GM12878 (cell line): Measurements from ENCODE around the gene FNDC3B. TPM values are rescaled to one million over a fixed set of nuclear protein-coding genes. Genes with fewer than 3 reads are reported as not detected.

Experiments used
- ATAC-seq: fragments of 200-7000 bp; cut with Tn5 transposase; 3 replicates; pipeline ENCODE4 v1.9.1; 2020; ENCODE audit warnings: mild to moderate bottlenecking, moderate library complexity
- BruUV-seq: library from RNA; stranded (reverse); fragments of 400-500 nt; replicated peaks from 2 replicates; lab custom pipeline; 2021; lab: Mats Ljungman, UMichigan
- CTCF ChIA-PET: fragments of 300-600 bp; sonication (Branson Sonifier 250); formaldehyde crosslinking; extraction: SDS; loops from one replicate; lab custom pipeline; 2021; ENCODE audit warnings: inconsistent platforms; lab: Yijun Ruan, JAX
- POLR2A ChIA-PET: fragments of 350-600 bp; formaldehyde crosslinking; extraction: SDS; loops from one replicate; lab custom pipeline; 2021; ENCODE audit warnings: inconsistent platforms; lab: Charles Lee
- RAD21 ChIA-PET: fragments of 300-600 bp; sonication (Branson Sonifier 250); formaldehyde crosslinking; loops from one replicate; lab custom pipeline; 2023; ENCODE audit warnings: antibody characterized with exemption; ENCODE audit not compliant: unreplicated experiment; lab: Charles Lee
- SMC1A ChIA-PET: fragments of 300-600 bp; sonication (Branson Sonifier 250); formaldehyde crosslinking; loops from one replicate; lab custom pipeline; 2023; ENCODE audit not compliant: unreplicated experiment, uncharacterized antibody; lab: Charles Lee
- DNase-seq: peaks from one replicate; pipeline ENCODE4 v3.0.0-alpha.2; 2011; ENCODE audit warnings: low read depth, low spot score
- FAIRE-seq: peaks from 3 replicates; lab custom pipeline; 2011; peaks lifted over from hg19 to GRCh38; lab: Jason Lieb, UNC
- H2AFZ ChIP-seq: 2 replicates; pipeline ENCODE4 v1.6.0; 2011; ENCODE audit warnings: low read depth, low read length, control low read depth; ENCODE audit not compliant: control insufficient read depth
- H3K27ac ChIP-seq: 2 replicates; pipeline ENCODE4 v1.5.1; 2011; ENCODE audit warnings: control low read depth; ENCODE audit not compliant: control insufficient read depth, insufficient read depth
- H3K27me3 ChIP-seq, 2 experiments: replicated peaks in 1 of 2; 2 replicates each; pipeline versions ENCODE4 v1.6.0 to v1.6.1; 2011; ENCODE audit warnings: low read length in 1 of 2; ENCODE audit not compliant: control insufficient read depth in 2 of 2, insufficient read depth in 2 of 2
- H3K36me3 ChIP-seq, 2 experiments: 2 replicates each; pipeline ENCODE4 v1.5.1; 2011; ENCODE audit warnings: low read length in 1 of 2; ENCODE audit not compliant: control insufficient read depth in 2 of 2, insufficient read depth in 2 of 2
- H3K4me1 ChIP-seq: 2 replicates; pipeline ENCODE4 v1.6.1; 2011; ENCODE audit warnings: mild to moderate bottlenecking, low read length, moderate library complexity, mixed read lengths; ENCODE audit not compliant: control insufficient read depth, insufficient read depth
- H3K4me2 ChIP-seq: 2 replicates; pipeline ENCODE4 v1.6.0; 2011; ENCODE audit warnings: control low read depth; ENCODE audit not compliant: control insufficient read depth, insufficient read depth
- H3K4me3 ChIP-seq: fragments of 200-600 bp; sonication (generic); 2 replicates; pipeline ENCODE4 v1.5.1; 2016
- H3K79me2 ChIP-seq: 2 replicates; pipeline ENCODE4 v1.6.0; 2011; ENCODE audit warnings: low read length; ENCODE audit not compliant: control insufficient read depth, insufficient read depth
- H3K9ac ChIP-seq: 2 replicates; pipeline ENCODE4 v1.8.0; 2011; ENCODE audit warnings: low read length, control low read depth, mixed read lengths; ENCODE audit not compliant: control insufficient read depth, insufficient read depth
- H3K9me3 ChIP-seq: replicated peaks from 3 replicates; pipeline ENCODE4 v1.5.1; 2011; ENCODE audit warnings: mild to moderate bottlenecking, low read length; ENCODE audit not compliant: control insufficient read depth, insufficient read depth
- H4K20me1 ChIP-seq: 2 replicates; pipeline ENCODE4 v1.6.0; 2011; ENCODE audit not compliant: control insufficient read depth, insufficient read depth
- WRNIP1 ChIP-seq: IDR thresholded peaks from 2 replicates; pipeline ENCODE4 v1.6.1; 2011; ENCODE audit warnings: low read depth, low read length, improper control_type of control experiment, borderline replicate concordance
- WGBS: methylation state at CpG from one replicate; pipeline ENCODE4 v1.1.6; 2016; ENCODE audit warnings: low lambda C conversion rate; ENCODE audit not compliant: insufficient replicate concordance, insufficient coverage; ENCODE audit errors: missing lambda C conversion rate; 5-methylcytosine and 5-hydroxymethylcytosine counted together
- in situ Hi-C: fragments of 300-500 bp; cut with MboI; formaldehyde crosslinking; loops from 9 replicates; pipeline ENCODE4 v1.14.3; 2018; ENCODE audit warnings: mixed read lengths
- intact Hi-C: fragments of 100-400 bp; cut with micrococcal nuclease; formaldehyde crosslinking; loops from one replicate; pipeline ENCODE4 v1.14.2; 2022; ENCODE audit not compliant: unreplicated experiment
- polyA plus RNA-seq, 11 experiments: library from polyadenylated mRNA; depleted of rRNA in 4 of 11; unstranded in 6 of 11; stranded (reverse) in 5 of 11; fragments of >200 nt; fragmentation: Nextera tagmentation in 4 of 11; fragmentation: Illumina TruSeq in 1 of 11; extraction: Ambion mirVana in 4 of 11; extraction: Trizol in 1 of 11; gene quantifications; 1 replicate in 1 of 11; 2 replicates in 10 of 11; pipeline versions ENCODE4 v1.2.1 to v1.2.3, GENCODE V29; 2011 to 2016; ENCODE audit warnings: inconsistent platforms in 2 of 11, missing spikeins in 2 of 11, low read depth in 1 of 11
- total RNA-seq, 4 experiments: library from RNA; depleted of rRNA in 3 of 4; stranded (reverse); fragments of >200 nt in 3 of 4; fragmentation: Illumina TruSeq in 1 of 4; extraction: Trizol in 1 of 4; gene quantifications; 2 replicates each; pipeline versions ENCODE4 v1.2.1 to v1.2.3, GENCODE V29; 2013 to 2021
- TF ChIP-seq, protein P1 (sequence below): fragments of 450-650 bp; IDR thresholded peaks from 2 replicates; pipeline ENCODE4 v1.6.1; 2018; ENCODE audit warnings: mild to moderate bottlenecking, low read depth, moderate library complexity; ENCODE audit not compliant: partially characterized antibody
- TF ChIP-seq, protein P2 (sequence below): IDR thresholded peaks from 2 replicates; pipeline ENCODE4 v1.6.1; 2011; ENCODE audit warnings: low read depth, low read length, improper control_type of control experiment, borderline replicate concordance

The FNDC3B gene
- total and polyA plus RNA-seq, 10 of the 15 experiments (the other 5 are each of a cell fraction or from before 2014, with no cell fraction given), result 7.9 to 35.0 (median 18.5) TPM

DNA sequence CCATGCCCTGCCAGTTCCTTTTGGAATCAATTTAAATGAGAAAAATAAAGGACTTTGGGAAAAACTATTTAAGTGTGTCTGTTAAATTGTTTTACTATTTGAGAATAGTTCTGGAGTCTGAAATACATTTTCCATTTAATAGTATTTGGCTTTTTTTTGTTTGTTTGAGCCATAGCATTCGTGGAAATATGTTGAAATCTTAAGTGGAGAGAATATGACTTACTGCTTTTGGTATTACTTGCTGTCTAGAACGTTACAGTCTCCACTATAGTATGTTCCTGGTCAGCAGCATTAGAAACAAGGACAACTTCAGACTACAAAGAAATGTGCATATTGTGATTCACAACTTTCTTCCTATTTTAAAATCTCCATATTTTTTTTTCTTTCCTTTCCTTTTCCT, 229.5 kb downstream of the FNDC3B start:
- DNase-seq (no peak), FAIRE-seq (no peak), ATAC-seq (no peak)
- ChIA-PET POLR2A (interaction anchor here (0.6 to 1.0 kb wide), 2 partner anchors 51 to 114 kb away, joined by 3 to 5 read pairs; no protein-coding TSS in a partner anchor), CTCF (interaction anchor here (0.8 to 2.2 kb wide), 2 partner anchors 72 to 233 kb away, joined by 3 to 5 read pairs; no protein-coding TSS in a partner anchor), RAD21 (interaction anchor here (0.6 kb wide), 1 partner anchor 63 kb away, joined by 4 read pairs; no protein-coding TSS in a partner anchor), SMC1A (interaction anchor here (1.6 kb wide), 1 partner anchor 31 kb away, joined by 7 read pairs; no protein-coding TSS in a partner anchor)
- TF ChIP-seq, protein P1, sequence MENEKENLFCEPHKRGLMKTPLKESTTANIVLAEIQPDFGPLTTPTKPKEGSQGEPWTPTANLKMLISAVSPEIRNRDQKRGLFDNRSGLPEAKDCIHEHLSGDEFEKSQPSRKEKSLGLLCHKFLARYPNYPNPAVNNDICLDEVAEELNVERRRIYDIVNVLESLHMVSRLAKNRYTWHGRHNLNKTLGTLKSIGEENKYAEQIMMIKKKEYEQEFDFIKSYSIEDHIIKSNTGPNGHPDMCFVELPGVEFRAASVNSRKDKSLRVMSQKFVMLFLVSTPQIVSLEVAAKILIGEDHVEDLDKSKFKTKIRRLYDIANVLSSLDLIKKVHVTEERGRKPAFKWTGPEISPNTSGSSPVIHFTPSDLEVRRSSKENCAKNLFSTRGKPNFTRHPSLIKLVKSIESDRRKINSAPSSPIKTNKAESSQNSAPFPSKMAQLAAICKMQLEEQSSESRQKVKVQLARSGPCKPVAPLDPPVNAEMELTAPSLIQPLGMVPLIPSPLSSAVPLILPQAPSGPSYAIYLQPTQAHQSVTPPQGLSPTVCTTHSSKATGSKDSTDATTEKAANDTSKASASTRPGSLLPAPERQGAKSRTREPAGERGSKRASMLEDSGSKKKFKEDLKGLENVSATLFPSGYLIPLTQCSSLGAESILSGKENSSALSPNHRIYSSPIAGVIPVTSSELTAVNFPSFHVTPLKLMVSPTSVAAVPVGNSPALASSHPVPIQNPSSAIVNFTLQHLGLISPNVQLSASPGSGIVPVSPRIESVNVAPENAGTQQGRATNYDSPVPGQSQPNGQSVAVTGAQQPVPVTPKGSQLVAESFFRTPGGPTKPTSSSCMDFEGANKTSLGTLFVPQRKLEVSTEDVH, result no peak
- no peak for TF ChIP-seq WRNIP1
- TF ChIP-seq, protein P2, sequence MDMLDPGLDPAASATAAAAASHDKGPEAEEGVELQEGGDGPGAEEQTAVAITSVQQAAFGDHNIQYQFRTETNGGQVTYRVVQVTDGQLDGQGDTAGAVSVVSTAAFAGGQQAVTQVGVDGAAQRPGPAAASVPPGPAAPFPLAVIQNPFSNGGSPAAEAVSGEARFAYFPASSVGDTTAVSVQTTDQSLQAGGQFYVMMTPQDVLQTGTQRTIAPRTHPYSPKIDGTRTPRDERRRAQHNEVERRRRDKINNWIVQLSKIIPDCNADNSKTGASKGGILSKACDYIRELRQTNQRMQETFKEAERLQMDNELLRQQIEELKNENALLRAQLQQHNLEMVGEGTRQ, result no peak
- no peak overlapping the region for H3K4me3 ChIP-seq
- H3K27ac ChIP-seq, result no peak overlapping the region
- H3K36me3 ChIP-seq, result peaks cover 0 to 5% of the 10 kb centered on the region in 2 experiments; a peak in 3 of 4 replicates
- H2AFZ ChIP-seq, result no peak overlapping the region
- no peaks in the 10 kb centered on the region for H3K27me3 ChIP-seq
- no peak overlapping the region for H3K9ac ChIP-seq
- H3K4me1 ChIP-seq, result peaks cover 19% of the 10 kb centered on the region
- H3K9me3 ChIP-seq, result no peaks in the 10 kb centered on the region
- H4K20me1 ChIP-seq, result no peaks in the 10 kb centered on the region
- H3K79me2 ChIP-seq, result no peaks in the 10 kb centered on the region; the same call in 1 of the 2 replicates
- in situ Hi-C loops (no loop called here), intact Hi-C loops (no loop called here)
- H3K4me2 ChIP-seq, result no peak overlapping the region
- BruUV-seq, result no TSS peak
- WGBS, result 95% methylated on average over 2 of the region's 2 CpGs
